Vagina (tissue), 2 donors: ENCODE data around the gene TMEM44.

Experiments used
- POLR2A ChIP-seq, 2 donors: fragments of 450-650 bp; IDR thresholded peaks; one replicate each; pipeline ENCODE4 v1.6.1; 2017; ENCODE audit warnings: antibody characterized with exemption in 2 of 2, mild to moderate bottlenecking in 2 of 2, moderate library complexity in 2 of 2
- POLR2AphosphoS5 ChIP-seq, 2 donors: sonication (generic); formaldehyde crosslinking; IDR thresholded peaks; one replicate each; pipeline ENCODE4 v1.9.0; 2017; ENCODE audit warnings: antibody characterized with exemption in 2 of 2, mild to moderate bottlenecking in 2 of 2, low read depth in 1 of 2; ENCODE audit not compliant: insufficient read depth in 1 of 2
- TF ChIP-seq, protein P1 (sequence below), 3 experiments: fragments of 450-650 bp in 2 of 3; fragments of 200-600 bp in 1 of 3; sonication (generic) in 1 of 3; IDR thresholded peaks; one replicate each; pipeline ENCODE4 v1.5.1; 2017 to 2019; ENCODE audit warnings: antibody characterized with exemption in 3 of 3, mild to moderate bottlenecking in 2 of 3, moderate library complexity in 2 of 3

DNA sequence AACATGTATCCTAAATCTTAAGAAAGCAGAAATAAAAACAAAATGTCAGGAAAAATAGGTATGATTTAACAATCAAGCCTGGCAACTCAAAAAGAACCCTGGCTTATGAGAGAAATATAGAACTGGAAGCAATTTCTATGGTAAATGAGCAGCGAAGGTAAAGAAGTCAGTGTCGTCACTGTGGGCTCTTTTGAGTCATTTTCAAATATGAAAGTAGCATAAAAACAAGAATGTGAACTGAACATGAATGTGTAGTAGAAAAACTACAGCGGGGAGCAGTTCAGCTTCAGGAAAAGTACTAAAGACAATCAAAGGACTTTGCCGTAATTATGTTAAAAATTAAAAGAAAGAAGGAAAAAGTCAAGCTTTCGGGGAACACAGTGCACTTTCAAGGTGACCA, 21.2 kb upstream of the TMEM44 start:
- TF ChIP-seq, protein P1, sequence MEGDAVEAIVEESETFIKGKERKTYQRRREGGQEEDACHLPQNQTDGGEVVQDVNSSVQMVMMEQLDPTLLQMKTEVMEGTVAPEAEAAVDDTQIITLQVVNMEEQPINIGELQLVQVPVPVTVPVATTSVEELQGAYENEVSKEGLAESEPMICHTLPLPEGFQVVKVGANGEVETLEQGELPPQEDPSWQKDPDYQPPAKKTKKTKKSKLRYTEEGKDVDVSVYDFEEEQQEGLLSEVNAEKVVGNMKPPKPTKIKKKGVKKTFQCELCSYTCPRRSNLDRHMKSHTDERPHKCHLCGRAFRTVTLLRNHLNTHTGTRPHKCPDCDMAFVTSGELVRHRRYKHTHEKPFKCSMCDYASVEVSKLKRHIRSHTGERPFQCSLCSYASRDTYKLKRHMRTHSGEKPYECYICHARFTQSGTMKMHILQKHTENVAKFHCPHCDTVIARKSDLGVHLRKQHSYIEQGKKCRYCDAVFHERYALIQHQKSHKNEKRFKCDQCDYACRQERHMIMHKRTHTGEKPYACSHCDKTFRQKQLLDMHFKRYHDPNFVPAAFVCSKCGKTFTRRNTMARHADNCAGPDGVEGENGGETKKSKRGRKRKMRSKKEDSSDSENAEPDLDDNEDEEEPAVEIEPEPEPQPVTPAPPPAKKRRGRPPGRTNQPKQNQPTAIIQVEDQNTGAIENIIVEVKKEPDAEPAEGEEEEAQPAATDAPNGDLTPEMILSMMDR (IDR thresholded peaks at IDR 0.05) = no peak
- TF ChIP-seq POLR2A (IDR thresholded peaks at IDR 0.05) (no peak), POLR2AphosphoS5 (IDR thresholded peaks at IDR 0.05; ENCODE audit: insufficient read depth in 1 of 2, low read depth in 1 of 2) (no peak)
